Measurements from ENCODE around the gene ADAM19.

Gene ADAM19

DNA sequence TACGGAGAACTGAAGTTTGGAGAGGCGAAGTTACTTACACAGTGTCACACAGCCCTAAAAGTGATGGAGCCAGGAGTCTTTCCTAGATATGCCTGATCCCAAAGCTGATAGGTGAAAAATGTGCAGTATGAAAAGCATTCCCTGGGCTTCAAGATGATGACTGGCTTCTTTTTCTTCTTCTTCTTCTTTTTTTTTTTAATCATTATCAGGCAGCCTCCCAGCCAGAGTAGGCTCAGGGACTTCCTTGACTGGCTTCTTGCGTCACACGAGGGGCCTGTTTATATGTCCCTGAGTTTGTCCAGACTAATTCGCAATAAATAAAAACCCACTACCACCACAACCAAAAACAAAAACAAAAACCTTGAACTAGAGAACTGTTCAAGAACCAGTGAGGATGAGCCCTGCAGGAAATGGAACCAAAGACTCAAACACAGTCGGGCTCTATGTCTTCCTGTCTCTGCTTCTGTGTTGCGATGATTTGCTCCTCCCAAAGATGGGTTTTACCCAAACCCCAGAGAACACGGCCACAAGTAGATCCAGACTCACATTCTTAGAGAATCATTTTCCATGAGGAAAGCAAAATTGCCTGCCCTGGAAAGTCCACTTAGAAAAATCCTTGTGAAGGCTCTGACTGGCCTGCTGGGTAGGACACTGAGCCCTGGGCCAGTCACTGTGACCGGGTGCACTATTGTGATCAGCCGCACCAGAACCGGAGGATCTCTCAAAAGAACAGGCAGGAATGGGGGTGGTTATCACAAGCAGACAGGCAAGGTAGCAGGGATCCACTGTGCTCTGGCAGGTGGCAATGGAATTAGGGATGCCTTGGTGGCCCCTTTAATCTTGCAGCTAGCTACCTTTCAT lies 38.0 kb upstream of the ADAM19 start:
- Histone ChIP-seq H3K27ac (no peak overlapping the region), H3K27me3 (replicated peaks) (no peaks in the 10 kb centered on the region), H3K4me3 (ENCODE audit: low read depth, low read length) (no peak overlapping the region), H3K36me3 (replicated peaks) (no peaks in the 10 kb centered on the region)
- in situ Hi-C loops (cut with HindIII; ENCODE audit: low pct_ligation_motif_present, low sequenced_read_pairs) = no loop called here
- no peak for DNase-seq
- TF ChIP-seq, protein P1, sequence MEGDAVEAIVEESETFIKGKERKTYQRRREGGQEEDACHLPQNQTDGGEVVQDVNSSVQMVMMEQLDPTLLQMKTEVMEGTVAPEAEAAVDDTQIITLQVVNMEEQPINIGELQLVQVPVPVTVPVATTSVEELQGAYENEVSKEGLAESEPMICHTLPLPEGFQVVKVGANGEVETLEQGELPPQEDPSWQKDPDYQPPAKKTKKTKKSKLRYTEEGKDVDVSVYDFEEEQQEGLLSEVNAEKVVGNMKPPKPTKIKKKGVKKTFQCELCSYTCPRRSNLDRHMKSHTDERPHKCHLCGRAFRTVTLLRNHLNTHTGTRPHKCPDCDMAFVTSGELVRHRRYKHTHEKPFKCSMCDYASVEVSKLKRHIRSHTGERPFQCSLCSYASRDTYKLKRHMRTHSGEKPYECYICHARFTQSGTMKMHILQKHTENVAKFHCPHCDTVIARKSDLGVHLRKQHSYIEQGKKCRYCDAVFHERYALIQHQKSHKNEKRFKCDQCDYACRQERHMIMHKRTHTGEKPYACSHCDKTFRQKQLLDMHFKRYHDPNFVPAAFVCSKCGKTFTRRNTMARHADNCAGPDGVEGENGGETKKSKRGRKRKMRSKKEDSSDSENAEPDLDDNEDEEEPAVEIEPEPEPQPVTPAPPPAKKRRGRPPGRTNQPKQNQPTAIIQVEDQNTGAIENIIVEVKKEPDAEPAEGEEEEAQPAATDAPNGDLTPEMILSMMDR (IDR thresholded peaks at IDR 0.05; ENCODE audit: low read depth, low read length, missing control alignments) = no peak

DNA sequence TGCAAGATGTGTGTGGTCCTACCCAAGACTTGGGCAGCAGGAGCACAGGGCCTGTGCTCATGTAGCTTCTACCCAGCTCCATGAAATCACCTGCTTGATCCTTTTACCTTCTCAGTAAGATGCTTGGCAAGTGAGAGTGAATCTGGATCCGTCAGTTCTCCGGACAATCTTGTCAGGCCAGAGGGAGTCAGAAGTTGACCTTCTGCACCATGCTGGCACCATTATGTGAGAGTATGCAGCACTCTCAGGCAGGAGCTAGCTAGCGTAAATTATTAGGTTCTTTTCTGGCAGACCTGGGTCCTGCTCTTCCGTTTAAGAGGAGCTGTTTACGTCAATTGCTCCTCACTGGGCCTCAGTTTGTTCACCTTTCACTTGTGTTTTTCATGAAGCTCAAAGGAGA lies 37.0 kb upstream of the ADAM19 start:
- Histone ChIP-seq H3K4me3 (ENCODE audit: low read depth, low read length) (no peak overlapping the region), H3K36me3 (replicated peaks) (no peaks in the 10 kb centered on the region), H3K27ac (no peak overlapping the region), H3K27me3 (replicated peaks) (no peaks in the 10 kb centered on the region)
- in situ Hi-C loops (cut with HindIII; ENCODE audit: low pct_ligation_motif_present, low sequenced_read_pairs) = no loop called here
- no peak for DNase-seq
- TF ChIP-seq, protein P1 (IDR thresholded peaks at IDR 0.05; ENCODE audit: low read depth, low read length, missing control alignments) = no peak

DNA sequence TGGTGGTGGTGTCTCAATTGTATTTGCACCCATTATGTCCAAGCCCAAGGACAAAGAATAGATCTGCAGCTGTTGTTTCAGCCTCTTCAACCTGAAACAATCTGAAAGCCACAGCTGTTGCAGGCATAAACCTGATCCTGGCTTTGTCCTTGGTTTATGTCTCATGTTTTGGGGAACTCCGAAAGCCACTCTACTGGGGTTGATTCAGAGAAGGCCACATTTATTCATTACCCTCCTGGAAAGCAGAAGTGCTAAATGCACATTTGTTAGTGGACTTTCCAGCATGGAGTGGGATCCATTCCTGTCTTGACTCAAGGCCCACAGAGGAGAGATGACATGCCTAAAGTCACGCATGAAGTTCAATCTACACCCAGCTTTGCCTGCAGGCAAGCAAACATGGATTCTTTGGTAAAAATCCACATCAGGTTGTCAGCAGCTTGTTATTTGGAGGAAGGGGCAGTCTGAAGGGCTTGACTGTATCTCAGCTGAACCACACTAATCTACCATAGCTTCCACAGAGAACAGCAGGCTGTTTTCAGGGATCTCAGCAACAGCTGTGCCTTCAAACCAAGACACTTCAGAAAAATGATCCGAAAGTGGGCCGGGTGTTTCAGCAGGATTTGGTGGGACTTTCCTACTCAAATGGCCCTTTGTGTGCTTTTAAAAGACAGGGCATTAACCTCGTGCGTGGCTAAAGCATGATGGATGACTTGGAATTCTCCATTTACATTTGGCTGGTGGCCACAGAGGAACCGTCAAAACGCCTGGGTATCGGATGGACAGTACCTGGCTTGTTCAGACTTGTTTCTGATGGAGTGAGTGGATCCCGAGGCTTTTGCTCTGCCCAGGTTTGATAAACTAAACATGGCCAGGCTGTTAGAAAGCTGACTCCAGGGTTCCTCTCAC lies 36.2 kb upstream of the ADAM19 start:
- TF ChIP-seq, protein P1 (IDR thresholded peaks at IDR 0.05; ENCODE audit: low read depth, low read length, missing control alignments) = no peak
- no peaks in the 10 kb centered on the region for H3K27me3 ChIP-seq (replicated peaks)
- in situ Hi-C loops (cut with HindIII; ENCODE audit: low pct_ligation_motif_present, low sequenced_read_pairs) = no loop called here
- no peak overlapping the region for H3K27ac ChIP-seq
- H3K4me3 ChIP-seq (ENCODE audit: low read depth, low read length) = no peak overlapping the region
- DNase-seq = no peak
- H3K36me3 ChIP-seq (replicated peaks) = no peaks in the 10 kb centered on the region

DNA sequence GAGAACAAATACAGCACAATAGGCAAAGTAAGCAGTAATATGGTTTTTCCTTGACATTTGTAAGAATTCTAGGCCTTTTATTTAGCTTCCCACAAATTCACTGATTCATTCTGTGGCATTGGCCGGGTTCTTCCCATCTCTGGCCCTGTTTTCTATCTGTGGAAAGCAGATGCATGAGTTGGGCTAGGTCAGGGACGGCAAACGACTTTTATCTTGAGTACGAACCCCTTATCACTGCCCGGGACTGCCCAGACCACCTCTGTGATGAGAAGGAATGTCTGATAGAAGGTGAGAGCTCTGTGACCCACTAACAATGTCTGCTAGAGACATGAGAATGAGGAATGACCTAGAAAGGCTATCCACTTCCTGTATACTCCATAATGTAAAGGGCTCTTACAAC lies 35.4 kb upstream of the ADAM19 start:
- H3K4me3 ChIP-seq (ENCODE audit: low read depth, low read length) = no peak overlapping the region
- no peak overlapping the region for H3K27ac ChIP-seq
- in situ Hi-C loops (cut with HindIII; ENCODE audit: low pct_ligation_motif_present, low sequenced_read_pairs) = no loop called here
- no peaks in the 10 kb centered on the region for H3K36me3 ChIP-seq (replicated peaks)
- TF ChIP-seq, protein P1 (IDR thresholded peaks at IDR 0.05; ENCODE audit: low read depth, low read length, missing control alignments) = no peak
- no peak for DNase-seq
- H3K27me3 ChIP-seq (replicated peaks) = no peaks in the 10 kb centered on the region

DNA sequence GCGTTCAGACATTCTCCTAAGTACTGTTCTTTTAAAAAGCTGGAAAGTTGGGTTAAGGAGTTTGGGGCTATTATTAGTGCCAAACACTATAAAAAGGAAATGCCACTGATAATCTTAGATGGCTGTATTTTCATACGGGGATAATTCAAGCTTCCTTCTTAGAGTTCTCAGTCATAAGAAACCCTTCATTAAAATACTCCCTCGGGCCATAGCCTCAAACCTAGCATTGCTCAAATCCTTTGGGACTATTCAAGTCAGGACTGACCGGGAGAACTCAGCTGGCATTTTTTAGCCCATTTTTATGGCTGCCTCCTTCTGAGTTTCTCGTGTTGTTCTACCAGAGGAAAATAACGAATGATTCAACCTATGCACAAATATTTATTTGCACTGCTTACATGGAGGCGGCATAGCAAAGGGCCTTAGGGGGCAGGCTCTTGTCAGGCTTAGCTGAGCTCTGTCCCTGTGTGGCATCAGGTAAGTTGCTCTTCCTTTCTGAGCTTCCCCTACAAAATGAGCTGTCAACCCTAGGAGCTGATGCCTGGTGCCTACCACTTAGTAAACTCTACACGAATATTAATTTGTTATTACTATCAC lies 33.5 kb upstream of the ADAM19 start:
- no peak overlapping the region for H3K4me3 ChIP-seq (ENCODE audit: low read depth, low read length)
- H3K27me3 ChIP-seq (replicated peaks) = no peaks in the 10 kb centered on the region
- in situ Hi-C loops (cut with HindIII; ENCODE audit: low pct_ligation_motif_present, low sequenced_read_pairs) = no loop called here
- H3K27ac ChIP-seq = peak overlapping the region; percentile 94
- no peaks in the 10 kb centered on the region for H3K36me3 ChIP-seq (replicated peaks)
- TF ChIP-seq, protein P1 (IDR thresholded peaks at IDR 0.05; ENCODE audit: low read depth, low read length, missing control alignments) = no peak
- no peak for DNase-seq

Measured in brain microvascular endothelial cell (primary cell).